ENCODE measurements around the gene ARID3A. TPM values are rescaled to one million over a fixed set of nuclear protein-coding genes. Genes with fewer than 3 reads are reported as not detected.

The ARID3A gene
- total and polyA plus RNA-seq, 2 of the 4 experiments (the other 2 are of a cell fraction) = 16.0 to 23.1 TPM

- Histone ChIP-seq H2AK5ac (ENCODE audit: low read depth, low read length) (peak overlapping the region; percentile 5), H4K20me1 (ENCODE audit: insufficient read depth, low read length) (peaks cover 82% of the 10 kb centered on the region), H3K18ac (ENCODE audit: low read depth, low read length) (no peak overlapping the region), H2BK15ac (ENCODE audit: low read depth, low read length) (no peak overlapping the region), H2BK20ac (ENCODE audit: low read depth, low read length) (no peak overlapping the region), H3K79me1 (ENCODE audit: low read depth in 1 of 2, low read length in 2 of 2) (peaks cover 0 to 71% of the 10 kb centered on the region in 2 experiments; a peak in 2 of 4 replicates), H3K9me1 (ENCODE audit: insufficient read depth, low read length) (peaks cover 9% of the 10 kb centered on the region; the same call in 1 of the 2 replicates), H2BK5ac (ENCODE audit: low read depth, low read length, poor library complexity, severe bottlenecking) (peak overlapping the region; percentile 53), H4K8ac (ENCODE audit: low read depth in 2 of 2, low read length in 2 of 2) (no peak overlapping the region), H3K4me1 (ENCODE audit: control insufficient read depth, insufficient read depth, low read length) (peaks cover 33% of the 10 kb centered on the region), H3K23ac (ENCODE audit: low read depth, low read length) (peak overlapping the region; percentile 13; the same call in 1 of the 2 replicates), H3K9me3 (ENCODE audit: control insufficient read depth, insufficient read depth, low read length) (no peaks in the 10 kb centered on the region), H3K9ac (ENCODE audit: low read depth, low read length) (0 out of 2 replicates have a peak overlapping the region, but pooled peaks have one; percentile 4), H3K14ac (replicated peaks; ENCODE audit: low read depth, low read length) (0 out of 2 replicates have a peak overlapping the region, but pooled peaks have one; percentile 9), H3K27me3 (ENCODE audit: control insufficient read depth, insufficient read depth, low read length) (no peaks in the 10 kb centered on the region), H2AK9ac (replicated peaks; ENCODE audit: low read depth, low read length, poor library complexity) (peak overlapping the region; percentile 22), H3K27ac (ENCODE audit: insufficient read depth, low read length) (peak overlapping the region; percentile 12; the same call in 1 of the 2 replicates), H3K4me3 (ENCODE audit: insufficient read depth, low read depth, low read length) (no peak overlapping the region), H3K4ac (ENCODE audit: low read depth, low read length) (peak overlapping the region; percentile 32; the same call in 1 of the 2 replicates), H2BK120ac (ENCODE audit: low read depth, low read length) (no peak overlapping the region), H3K36me3 (ENCODE audit: control insufficient read depth, insufficient read depth, low read length) (peaks cover 22% of the 10 kb centered on the region), H3K56ac (ENCODE audit: extremely low read depth, insufficient read depth, low read length) (no peak overlapping the region), H4K5ac (ENCODE audit: low read depth, low read length) (no peak overlapping the region), H3K4me2 (ENCODE audit: low read depth, low read length) (peak overlapping the region; percentile 38), H4K91ac (ENCODE audit: insufficient read depth, low read depth, low read length) (no peak overlapping the region), H2AFZ (replicated peaks; ENCODE audit: low read length, poor library complexity) (peak overlapping the region; percentile 14)
- BruUV-seq (replicated peaks) = no TSS peak
- ATAC-seq (ENCODE audit: low read depth) (no peak), DNase-seq (peak; percentile 77)
- intact Hi-C loops (cut with micrococcal nuclease) = no loop called here
- CTCF ChIA-PET = no interaction called here
- TF ChIP-seq SMC3 (IDR thresholded peaks at IDR 0.05; ENCODE audit: low read depth, low read length) = no peak
- no peak for TF ChIP-seq RCOR1 (IDR thresholded peaks at IDR 0.05; ENCODE audit: insufficient replicate concordance, low read length)
- TF ChIP-seq BHLHE40 (IDR thresholded peaks at IDR 0.05; ENCODE audit: low read depth, low read length) = 0 out of 2 replicates have a peak, but pooled peaks have one; percentile 14
- peak; percentile 63 for TF ChIP-seq USF2 (IDR thresholded peaks at IDR 0.05; ENCODE audit: low read depth, low read length)
- TF ChIP-seq RAD21 (IDR thresholded peaks at IDR 0.05; ENCODE audit: low read length) = no peak
- TF ChIP-seq RFX5 (IDR thresholded peaks at IDR 0.05; ENCODE audit: low read depth, low read length) = no peak
- in situ Hi-C loops (cut with MboI; ENCODE audit: low sequenced_read_pairs) = no loop called here
- 63% methylated on average over 7 of the region's 12 CpGs; no CpG with 5 or more reads in 1 of the 2 experiments for WGBS, 2 experiments (ENCODE audit: extremely low coverage in 2 of 2, insufficient read length in 1 of 2)
- POLR2A ChIA-PET (ENCODE audit: unreplicated experiment) = no interaction called here
- dilution Hi-C loops (cut with HindIII; ENCODE audit: low sequenced_read_pairs, unreplicated experiment) = no loop called here
These were observed 90.8 kb downstream of the ARID3A start for GRCh38 chr19:1016647-1017114.

All from IMR-90 (cell line).